SW480 (cell line): ENCODE measurements around the gene STAMBPL1.
"Not testable (repeated sequence)": the region's sequence is repeated elsewhere in the genome, so short reads cannot be mapped to it uniquely, and the experiment has no call there.

Source experiments
- DNase-seq: peaks from one replicate; pipeline ENCODE4 v3.0.0-alpha.2; 2016; ENCODE audit warnings: low spot score

Gene STAMBPL1

GRCh38 chr10:88920986-88921593 lies 41.0 kb downstream of the STAMBPL1 start:
- DNase-seq, result no peak

GRCh38 chr10:88922041-88922440 lies 42.0 kb downstream of the STAMBPL1 start:
- DNase-seq, result no peak

GRCh38 chr10:88923520-88923919 lies 43.5 kb downstream of the STAMBPL1 start:
- DNase-seq, result no peak

GRCh38 chr10:88926566-88927415 lies 46.7 kb downstream of the STAMBPL1 start:
- no peak for DNase-seq

- no peak for DNase-seq
Measured at GRCh38 chr10:88927416-88927690, 47.3 kb downstream of the STAMBPL1 start.

- no peak for DNase-seq
Measured at GRCh38 chr10:88928254-88928653, 48.2 kb downstream of the STAMBPL1 start.

GRCh38 chr10:88931548-88931947 lies 51.5 kb downstream of the STAMBPL1 start:
- no peak for DNase-seq

GRCh38 chr10:88932029-88932428 lies 52.0 kb downstream of the STAMBPL1 start:
- DNase-seq, result not testable (repeated sequence)

- peak; percentile 77 for DNase-seq
Measured at GRCh38 chr10:88932539-88933256, 52.7 kb downstream of the STAMBPL1 start.

- DNase-seq, result no peak
Measured at GRCh38 chr10:88933564-88933963, 53.5 kb downstream of the STAMBPL1 start.

GRCh38 chr10:88934900-88935672 lies 55.0 kb downstream of the STAMBPL1 start:
- peak; percentile 87 for DNase-seq

- DNase-seq, result no peak
Measured at GRCh38 chr10:88936656-88937055, 56.6 kb downstream of the STAMBPL1 start.

GRCh38 chr10:88938039-88938438 lies 58.0 kb downstream of the STAMBPL1 start:
- DNase-seq, result no peak

- DNase-seq, result no peak
Measured at GRCh38 chr10:88938938-88939337, 58.9 kb downstream of the STAMBPL1 start.

- no peak for DNase-seq
Measured at GRCh38 chr10:88941026-88941425, 61.0 kb downstream of the STAMBPL1 start.

GRCh38 chr10:88943778-88944177 lies 63.7 kb downstream of the STAMBPL1 start:
- DNase-seq, result no peak

GRCh38 chr10:88944813-88945212 lies 64.8 kb downstream of the STAMBPL1 start:
- no peak for DNase-seq

GRCh38 chr10:88946200-88946599 lies 66.2 kb downstream of the STAMBPL1 start:
- no peak for DNase-seq

- DNase-seq, result no peak
Measured at GRCh38 chr10:88946965-88947590, 67.0 kb downstream of the STAMBPL1 start.

- DNase-seq, result no peak
Measured at GRCh38 chr10:88949051-88949450, 69.0 kb downstream of the STAMBPL1 start.

GRCh38 chr10:88949912-88950837 lies 70.1 kb downstream of the STAMBPL1 start:
- no peak for DNase-seq
